ENCODE data around the gene SVIL.
"Not testable (repeated sequence)": the region's sequence is repeated elsewhere in the genome, so short reads cannot be mapped to it uniquely, and the experiment has no call there.

Gene SVIL

DNA sequence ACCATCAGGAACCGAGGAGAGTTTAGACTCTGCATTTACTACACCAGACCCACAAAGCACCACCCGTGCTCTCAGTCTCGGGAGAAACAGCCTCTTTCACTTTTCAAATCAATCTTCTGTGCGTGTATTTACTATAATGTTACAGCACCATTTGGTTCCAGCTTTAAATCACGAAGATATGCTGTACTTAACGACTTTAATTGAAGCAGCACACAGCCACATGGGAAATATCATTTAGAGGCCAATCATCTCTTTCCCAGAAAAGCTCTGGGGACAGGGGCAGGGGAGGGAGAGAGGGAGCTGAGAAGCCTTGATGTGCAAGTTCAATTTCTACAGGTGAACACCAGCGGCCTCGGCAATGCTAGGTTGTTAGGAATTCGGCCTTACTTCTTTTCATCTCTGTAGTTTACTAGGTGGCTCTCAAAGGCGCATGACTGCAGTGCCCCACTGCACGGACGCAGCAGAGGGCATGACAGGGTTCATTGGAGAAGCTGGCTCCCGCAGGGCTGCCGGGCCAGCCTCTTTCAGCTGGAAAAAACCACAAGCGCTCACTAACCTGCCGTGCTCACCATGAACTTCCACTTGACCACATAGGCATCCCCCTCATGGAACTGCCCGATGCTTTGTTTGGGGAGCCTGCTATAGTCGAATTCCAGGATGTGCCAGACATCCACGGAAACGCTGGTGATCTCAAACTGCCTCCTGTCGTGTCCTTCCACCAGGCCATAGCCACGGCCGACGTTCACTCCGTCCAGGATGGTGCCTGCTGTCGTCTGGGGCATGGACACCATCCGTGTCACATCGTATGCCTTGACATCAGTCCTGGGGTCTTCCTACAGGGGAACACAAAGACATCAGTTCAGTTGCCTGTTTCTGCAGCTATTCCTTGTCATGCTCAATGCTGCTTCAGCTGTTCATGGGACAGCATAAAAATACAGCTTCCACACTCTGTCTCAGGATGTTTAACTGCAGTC, 154.5 kb downstream of the SVIL start:
- peaks cover 29% of the 10 kb centered on the region for H3K4me1 Mint-ChIP-seq
- no peak overlapping the region for H3K27ac Mint-ChIP-seq
- no peaks in the 10 kb centered on the region for H3K27me3 Mint-ChIP-seq
- peaks cover 14% of the 10 kb centered on the region for H3K36me3 Mint-ChIP-seq
- no peak overlapping the region for H3K4me3 Mint-ChIP-seq
- CTCF ChIA-PET: interaction anchor here (0.7 to 1.5 kb wide), 3 partner anchors 9 to 34 kb away, joined by 3 to 4 read pairs (median 3); no protein-coding TSS in a partner anchor
- H3K9me3 Mint-ChIP-seq: no peaks in the 10 kb centered on the region
- DNase-seq: no peak

- Mint-ChIP-seq H3K27ac (no peak overlapping the region), H3K4me1 (peaks cover 23% of the 10 kb centered on the region)
- CTCF ChIA-PET: interaction anchor here (0.6 to 1.5 kb wide), 3 partner anchors 8 to 93 kb away, joined by 3 to 4 read pairs (median 3); no protein-coding TSS in a partner anchor
Observed at GRCh38 chr10:29479081-29479925, 155.5 kb downstream of the SVIL start.

GRCh38 chr10:29473406-29474100, 161.2 kb downstream of the SVIL start:
- Mint-ChIP-seq H3K9me3 (no peaks in the 10 kb centered on the region), H3K4me1 (no peaks in the 10 kb centered on the region), H3K4me3 (no peak overlapping the region), H3K27me3 (no peaks in the 10 kb centered on the region), H3K36me3 (peaks cover 7% of the 10 kb centered on the region), H3K27ac (no peak overlapping the region)
- CTCF ChIA-PET: interaction anchor here (2.7 kb wide), 1 partner anchor 23 kb away, joined by 6 read pairs; no protein-coding TSS in a partner anchor
- DNase-seq: no peak

More at GRCh38 chr10:29479081-29479925, 155.5 kb downstream of the SVIL start:
- H3K4me3 Mint-ChIP-seq: no peak overlapping the region
- no peaks in the 10 kb centered on the region for H3K27me3 Mint-ChIP-seq
- peaks cover 12% of the 10 kb centered on the region for H3K36me3 Mint-ChIP-seq
- no peaks in the 10 kb centered on the region for H3K9me3 Mint-ChIP-seq
- no peak for DNase-seq

GRCh38 chr10:29473087-29473356, 161.7 kb downstream of the SVIL start:
- Mint-ChIP-seq H3K4me1 (no peaks in the 10 kb centered on the region), H3K36me3 (peaks cover 9% of the 10 kb centered on the region), H3K27ac (no peak overlapping the region), H3K27me3 (no peaks in the 10 kb centered on the region), H3K9me3 (no peaks in the 10 kb centered on the region), H3K4me3 (no peak overlapping the region)
- CTCF ChIA-PET: interaction anchor here (2.0 to 2.7 kb wide), 2 partner anchors 24 kb away, joined by 6 read pairs; no protein-coding TSS in a partner anchor
- no peak for DNase-seq

DNA sequence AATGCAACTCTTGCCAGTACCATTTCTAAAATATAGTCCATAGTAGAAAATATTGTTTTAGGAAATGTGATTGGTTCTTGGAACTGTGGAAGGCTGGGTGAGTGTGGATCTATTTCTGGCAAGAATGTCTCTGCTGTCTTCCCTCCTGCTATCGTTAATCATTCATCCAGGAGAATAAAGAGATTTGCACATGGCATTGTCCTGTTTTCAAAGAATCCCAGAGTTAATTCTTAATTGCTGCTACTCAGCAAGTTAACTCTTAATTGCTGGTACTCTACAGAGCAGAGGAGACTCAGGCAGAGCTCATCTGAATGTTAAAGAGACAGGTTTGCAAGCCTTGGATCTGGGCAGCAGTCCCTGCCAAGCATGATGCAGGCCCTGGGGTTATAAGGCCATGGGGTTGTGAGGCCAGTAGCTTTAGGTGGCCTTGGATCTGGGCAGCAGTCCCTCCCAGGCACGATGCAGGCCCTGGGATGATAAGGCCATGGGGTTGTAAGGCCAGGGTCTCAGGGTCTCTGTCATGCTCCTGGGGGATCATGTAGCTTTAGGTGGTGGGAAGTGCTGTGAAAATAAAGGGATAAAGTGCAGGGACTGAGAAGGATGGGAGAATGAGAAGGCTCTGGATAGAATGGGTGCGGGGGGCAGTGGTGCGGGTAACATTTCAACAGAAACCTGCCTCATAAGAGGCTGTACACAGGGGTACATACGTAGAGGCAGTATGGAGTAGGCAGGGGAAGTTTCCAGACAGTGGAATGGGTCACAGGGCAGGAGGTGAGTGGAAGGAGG, 162.3 kb downstream of the SVIL start:
- H3K36me3 Mint-ChIP-seq: peaks cover 12% of the 10 kb centered on the region
- H3K27me3 Mint-ChIP-seq: no peaks in the 10 kb centered on the region
- H3K4me3 Mint-ChIP-seq: no peak overlapping the region
- no peak overlapping the region for H3K27ac Mint-ChIP-seq
- no peak for DNase-seq
- no peaks in the 10 kb centered on the region for H3K4me1 Mint-ChIP-seq
- CTCF ChIA-PET: interaction anchor here (0.9 to 2.7 kb wide), 4 partner anchors 24 to 27 kb away, joined by 3 to 7 read pairs (median 6); no protein-coding TSS in a partner anchor
- H3K9me3 Mint-ChIP-seq: no peaks in the 10 kb centered on the region

DNA sequence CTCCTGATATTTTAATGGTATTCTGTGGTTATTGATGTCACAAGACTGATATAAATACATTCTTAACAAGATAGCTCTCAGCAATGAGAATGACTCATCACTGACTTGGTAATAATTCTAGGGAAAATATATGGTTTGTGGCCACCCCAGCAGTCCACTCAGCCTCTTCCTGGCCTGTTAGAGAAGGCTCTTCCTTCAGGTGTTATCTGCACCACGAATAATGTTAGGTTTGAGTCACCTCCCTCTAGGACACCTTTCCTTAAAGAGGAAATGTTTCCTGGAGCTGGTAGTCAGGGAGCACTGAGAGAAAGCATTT, 163.3 kb downstream of the SVIL start:
- H3K9me3 Mint-ChIP-seq: no peaks in the 10 kb centered on the region
- H3K27ac Mint-ChIP-seq: no peak overlapping the region
- H3K36me3 Mint-ChIP-seq: peaks cover 14% of the 10 kb centered on the region
- DNase-seq: no peak
- no peaks in the 10 kb centered on the region for H3K4me1 Mint-ChIP-seq
- no peak overlapping the region for H3K4me3 Mint-ChIP-seq
- H3K27me3 Mint-ChIP-seq: no peaks in the 10 kb centered on the region
- CTCF ChIA-PET: interaction anchor here (0.9 to 2.0 kb wide), 4 partner anchors 8 to 26 kb away, joined by 3 to 7 read pairs (median 5); no protein-coding TSS in a partner anchor

DNA sequence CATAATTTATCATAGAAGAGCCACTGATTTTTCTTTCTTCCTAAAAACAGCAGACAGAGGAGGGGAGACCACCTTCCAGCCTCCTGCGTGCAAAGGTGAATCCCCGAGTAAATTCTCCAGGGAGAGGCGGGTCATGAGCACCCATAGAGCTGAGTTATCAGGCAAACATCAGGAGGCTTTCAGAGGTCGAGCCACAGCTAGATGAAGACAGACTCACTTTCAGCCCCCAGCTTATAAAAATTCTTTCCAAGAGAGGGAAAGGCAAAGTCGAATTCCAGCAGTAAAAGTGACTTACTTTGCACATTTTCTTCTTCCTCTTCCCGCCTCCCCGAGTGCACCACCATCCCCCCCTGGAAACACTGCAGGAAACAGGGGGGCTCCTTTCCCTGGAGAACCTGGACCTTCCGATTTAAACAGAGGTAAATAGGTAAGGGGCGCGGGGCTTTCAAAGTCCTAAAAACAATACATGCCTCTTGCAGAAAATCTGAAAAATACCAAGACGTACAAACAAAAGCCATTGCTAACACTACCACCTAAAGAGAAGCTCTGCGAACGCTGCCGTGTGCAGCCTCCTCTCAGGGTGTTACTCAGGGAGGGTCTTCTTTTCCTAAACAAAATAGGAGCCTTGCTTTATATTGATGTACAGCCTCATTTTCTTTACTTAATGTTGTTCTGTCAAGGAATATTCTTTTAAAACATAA, 163.8 kb downstream of the SVIL start:
- no peak overlapping the region for H3K4me3 Mint-ChIP-seq
- H3K9me3 Mint-ChIP-seq: no peaks in the 10 kb centered on the region
- H3K27ac Mint-ChIP-seq: no peak overlapping the region
- no peak for DNase-seq
- no peaks in the 10 kb centered on the region for H3K4me1 Mint-ChIP-seq
- H3K36me3 Mint-ChIP-seq: peaks cover 14% of the 10 kb centered on the region
- CTCF ChIA-PET: interaction anchor here (0.7 to 2.0 kb wide), 7 partner anchors 9 to 43 kb away, joined by 3 to 7 read pairs (median 4); no protein-coding TSS in a partner anchor
- no peaks in the 10 kb centered on the region for H3K27me3 Mint-ChIP-seq

DNA sequence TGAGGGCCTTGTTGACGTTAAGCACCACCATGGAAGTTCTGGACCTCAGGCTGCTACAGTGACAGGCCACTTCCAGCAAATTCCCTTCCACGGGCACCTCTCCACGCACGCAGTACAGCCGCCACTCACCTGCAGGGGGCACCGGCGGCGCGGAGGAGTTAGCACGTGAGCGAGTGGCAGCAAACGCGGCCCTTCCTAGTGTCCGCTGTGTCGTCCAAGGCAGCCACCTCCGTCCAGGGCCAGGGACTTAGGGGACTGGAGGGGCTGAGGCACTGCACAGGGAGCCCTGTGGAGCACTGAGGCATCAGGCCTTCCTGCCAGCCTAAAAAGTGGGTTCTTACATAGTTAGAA, 164.4 kb downstream of the SVIL start:
- Mint-ChIP-seq H3K4me1 (no peaks in the 10 kb centered on the region), H3K27me3 (no peaks in the 10 kb centered on the region), H3K4me3 (no peak overlapping the region), H3K9me3 (no peaks in the 10 kb centered on the region), H3K27ac (no peak overlapping the region), H3K36me3 (peaks cover 15% of the 10 kb centered on the region)
- no peak for DNase-seq
- CTCF ChIA-PET: interaction anchor here (0.8 to 1.6 kb wide), 3 partner anchors 10 to 43 kb away, joined by 3 to 4 read pairs (median 4); no protein-coding TSS in a partner anchor

DNA sequence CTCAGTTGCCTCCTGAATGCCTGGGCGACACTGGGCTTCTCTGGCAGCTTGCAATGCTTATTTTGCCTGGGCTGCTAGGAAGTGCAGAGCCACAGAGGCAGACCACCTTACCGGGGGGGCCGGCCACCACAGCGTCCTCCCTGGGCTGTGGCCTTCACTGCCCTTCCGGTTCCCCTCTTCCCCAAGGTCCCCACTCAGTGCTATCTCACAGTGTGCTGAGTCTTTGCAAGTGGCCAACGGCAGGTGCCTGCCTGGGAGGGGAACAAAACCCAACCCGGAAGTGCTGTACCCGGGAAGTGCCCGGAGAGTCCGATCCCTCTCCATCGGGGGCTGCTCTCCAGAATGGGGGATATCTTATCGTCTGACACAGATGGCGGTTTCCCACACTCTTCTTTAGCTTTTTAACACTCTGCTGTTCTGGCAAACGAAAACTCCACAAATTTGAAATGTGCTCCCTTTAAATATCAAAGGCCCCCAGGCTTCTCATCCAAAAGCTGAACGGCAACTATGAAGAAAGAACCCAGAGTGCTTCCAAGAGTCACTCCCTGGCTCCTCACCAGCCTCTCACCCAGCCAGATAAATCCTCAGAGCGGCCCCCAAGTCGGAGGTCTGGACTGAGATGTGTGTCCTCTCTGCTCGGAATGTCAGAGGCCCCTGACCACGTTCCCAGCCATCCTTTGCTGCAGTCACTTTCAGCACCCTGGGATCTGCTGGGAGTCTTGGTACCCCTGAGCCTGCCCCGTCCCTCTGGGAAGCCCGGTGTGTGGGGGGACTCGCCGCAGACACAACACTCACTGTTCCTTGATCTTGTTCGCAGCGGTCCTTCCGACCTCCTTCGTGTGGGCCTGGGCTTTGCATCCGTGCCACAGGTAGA, 165.1 kb downstream of the SVIL start:
- no peak for DNase-seq
- CTCF ChIA-PET: interaction anchor here (0.8 to 1.6 kb wide), 4 partner anchors 10 to 44 kb away, joined by 3 to 4 read pairs (median 4); no protein-coding TSS in a partner anchor
- Mint-ChIP-seq H3K36me3 (peaks cover 16% of the 10 kb centered on the region), H3K27me3 (no peaks in the 10 kb centered on the region), H3K4me3 (no peak overlapping the region), H3K4me1 (no peaks in the 10 kb centered on the region), H3K9me3 (no peaks in the 10 kb centered on the region), H3K27ac (no peak overlapping the region)

DNA sequence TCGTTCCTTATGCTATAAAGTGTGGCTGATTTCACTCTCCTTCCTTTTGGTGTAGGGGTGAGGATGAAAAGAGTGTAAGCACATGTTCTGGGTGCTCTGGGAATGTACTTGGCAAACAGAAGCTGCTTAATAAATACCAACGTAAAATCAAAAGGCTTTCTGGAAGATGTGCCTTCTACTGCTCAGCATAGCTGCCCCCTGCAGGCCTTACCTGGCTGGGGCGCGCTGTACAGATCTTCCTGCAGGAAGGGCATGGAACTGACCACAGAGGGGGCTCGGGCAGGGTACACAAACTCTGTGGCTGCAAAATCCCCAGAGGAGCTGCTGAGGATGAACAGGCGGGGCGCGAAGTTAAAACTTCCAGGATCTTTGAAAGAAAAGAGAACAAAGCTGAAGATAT, 169.4 kb downstream of the SVIL start:
- CTCF ChIA-PET: interaction anchor here (0.8 to 1.6 kb wide), 4 partner anchors 17 to 90 kb away, joined by 3 to 6 read pairs (median 3); no protein-coding TSS in a partner anchor
- DNase-seq: no peak
- Mint-ChIP-seq H3K36me3 (peaks cover 35% of the 10 kb centered on the region), H3K4me1 (no peaks in the 10 kb centered on the region), H3K27ac (no peak overlapping the region), H3K4me3 (no peak overlapping the region), H3K9me3 (peaks cover 11% of the 10 kb centered on the region), H3K27me3 (no peaks in the 10 kb centered on the region)

- Mint-ChIP-seq H3K9me3 (peaks cover 16% of the 10 kb centered on the region), H3K36me3 (peaks cover 38% of the 10 kb centered on the region)
- not testable (repeated sequence) for H3K27me3 Mint-ChIP-seq, H3K4me1 Mint-ChIP-seq, H3K4me3 Mint-ChIP-seq, DNase-seq, H3K27ac Mint-ChIP-seq
- CTCF ChIA-PET: interaction anchor here (0.8 kb wide), 1 partner anchor 18 kb away, joined by 3 read pairs; no protein-coding TSS in a partner anchor
Observed at GRCh38 chr10:29464671-29465171, 170.1 kb downstream of the SVIL start.

- H3K4me3 Mint-ChIP-seq: no peak overlapping the region
- H3K4me1 Mint-ChIP-seq: no peaks in the 10 kb centered on the region
- peaks cover 43% of the 10 kb centered on the region for H3K36me3 Mint-ChIP-seq
- CTCF ChIA-PET: interaction anchor here (0.9 to 1.1 kb wide), 2 partner anchors 12 to 13 kb away, joined by 3 to 7 read pairs; no protein-coding TSS in a partner anchor
- H3K27me3 Mint-ChIP-seq: no peaks in the 10 kb centered on the region
- H3K9me3 Mint-ChIP-seq: peaks cover 18% of the 10 kb centered on the region
- DNase-seq: no peak
- H3K27ac Mint-ChIP-seq: no peak overlapping the region
Observed at GRCh38 chr10:29461042-29461441, 173.7 kb downstream of the SVIL start.

All from activated naive CD4-positive, alpha-beta T cell treated with anti-CD3 and anti-CD28 coated beads, Interleukin-2, amount 10 ng/mL, durations not matched to agents 7 days and 5 days (primary cell).